Stimulated activated CD8-positive, alpha-beta memory T cell treated with anti-CD3 and anti-CD28 coated beads, Interleukin-2, amount 100 ng/mL, for 48 hours (primary cell): ENCODE data around the gene GPR161.

Experiments
- DNase-seq, 2 donors: peaks; one replicate each; pipeline ENCODE4 v3.0.0-alpha.2; 2020; ENCODE audit warnings: low read depth in 2 of 2

The GPR161 gene

DNA sequence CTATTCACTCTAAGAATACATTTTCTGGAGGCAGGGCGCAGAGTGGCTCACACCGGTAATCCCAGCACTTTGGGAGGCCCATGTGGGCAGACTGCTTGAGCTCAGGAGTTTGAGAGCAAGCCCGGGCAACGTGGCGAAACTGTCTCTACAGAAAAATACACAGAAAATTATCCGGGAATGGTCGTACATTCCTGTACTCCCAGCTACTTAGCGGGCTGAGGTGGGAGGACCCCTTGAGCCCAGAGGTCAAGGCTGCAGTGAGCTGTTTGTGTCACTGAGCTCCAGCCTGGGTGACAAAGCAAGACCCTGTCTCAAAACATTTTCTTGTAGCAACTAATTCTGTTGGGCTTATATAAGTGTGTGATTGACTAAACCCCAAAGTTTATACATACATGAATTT lies 30.5 kb downstream of the GPR161 start:
- DNase-seq, result no peak

DNA sequence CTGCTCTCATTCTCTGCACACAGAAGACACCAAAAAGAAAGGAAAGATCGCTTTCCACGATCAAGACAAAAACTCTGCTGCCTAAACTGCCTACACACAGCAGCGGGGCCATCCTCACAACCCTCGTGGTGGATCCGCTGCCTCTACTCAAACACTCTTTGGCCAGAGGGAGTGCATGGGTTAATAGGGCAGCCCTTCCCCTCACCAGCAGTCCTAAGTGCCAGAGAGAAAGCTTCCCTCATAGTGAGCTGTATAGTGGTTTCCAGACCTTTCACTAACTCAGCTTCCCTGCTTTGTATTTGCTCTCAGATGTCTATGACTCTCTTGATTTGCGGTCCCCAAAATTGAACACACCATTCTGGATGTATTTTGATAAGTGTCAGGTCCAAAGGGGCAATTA lies 30.9 kb downstream of the GPR161 start:
- DNase-seq, result no peak

DNA sequence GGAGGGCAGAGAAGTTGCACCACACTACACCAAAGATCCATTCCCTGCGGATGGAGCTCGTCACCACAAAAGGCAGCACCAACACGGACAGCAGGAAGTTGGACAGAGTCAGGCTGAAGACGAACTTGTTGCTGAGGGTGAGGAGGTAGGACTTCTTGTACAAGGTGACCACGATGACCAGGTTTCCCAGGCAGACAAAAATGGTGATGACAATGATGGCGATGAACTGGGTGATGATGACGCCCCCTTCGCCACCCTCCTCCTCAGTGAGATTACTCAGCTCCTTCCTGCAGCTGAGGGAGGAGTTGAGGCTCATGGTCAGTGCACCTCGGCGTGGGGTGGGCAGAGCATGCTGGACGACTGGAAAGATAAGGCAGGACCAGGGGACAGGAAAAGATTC lies 32.2 kb downstream of the GPR161 start:
- DNase-seq, result no peak

DNA sequence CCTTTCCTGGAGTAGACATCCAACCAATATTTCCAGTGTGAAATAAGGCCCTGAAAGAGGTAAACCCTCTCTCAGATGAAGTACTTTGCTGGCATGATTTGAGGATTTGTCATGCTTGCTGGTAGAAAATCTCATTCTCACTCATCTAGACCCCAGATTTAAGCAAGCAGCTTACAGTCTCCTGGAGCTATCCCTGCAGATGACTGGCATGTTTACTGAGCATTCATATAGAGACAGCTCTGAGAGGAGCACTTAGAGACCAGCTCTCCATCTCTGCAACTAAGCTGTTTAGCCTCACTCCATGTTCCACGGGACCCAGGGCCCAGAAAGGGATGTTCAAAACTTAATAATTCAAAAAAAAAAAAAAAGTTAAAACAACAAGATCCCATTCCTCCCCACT lies 34.2 kb downstream of the GPR161 start:
- no peak for DNase-seq

DNA sequence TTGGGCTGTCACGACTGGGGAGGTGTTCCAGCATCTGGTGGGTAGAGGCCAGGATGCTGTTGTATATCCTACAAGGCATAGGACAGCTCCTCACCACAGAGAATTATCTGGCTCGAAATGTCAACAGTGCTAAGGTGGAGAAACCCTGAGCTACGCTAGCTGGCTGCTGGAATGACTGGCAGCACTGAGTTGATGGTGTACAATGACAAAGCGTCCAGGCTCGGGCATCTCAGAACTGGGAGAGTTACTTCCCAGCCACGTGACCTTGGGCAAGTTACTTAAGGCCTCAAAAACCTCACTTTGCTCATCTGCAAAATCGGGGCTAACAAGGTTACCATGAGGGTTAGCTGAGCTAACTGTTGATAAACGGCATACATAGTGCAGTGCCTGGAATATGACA lies 35.4 kb downstream of the GPR161 start:
- DNase-seq, result no peak

DNA sequence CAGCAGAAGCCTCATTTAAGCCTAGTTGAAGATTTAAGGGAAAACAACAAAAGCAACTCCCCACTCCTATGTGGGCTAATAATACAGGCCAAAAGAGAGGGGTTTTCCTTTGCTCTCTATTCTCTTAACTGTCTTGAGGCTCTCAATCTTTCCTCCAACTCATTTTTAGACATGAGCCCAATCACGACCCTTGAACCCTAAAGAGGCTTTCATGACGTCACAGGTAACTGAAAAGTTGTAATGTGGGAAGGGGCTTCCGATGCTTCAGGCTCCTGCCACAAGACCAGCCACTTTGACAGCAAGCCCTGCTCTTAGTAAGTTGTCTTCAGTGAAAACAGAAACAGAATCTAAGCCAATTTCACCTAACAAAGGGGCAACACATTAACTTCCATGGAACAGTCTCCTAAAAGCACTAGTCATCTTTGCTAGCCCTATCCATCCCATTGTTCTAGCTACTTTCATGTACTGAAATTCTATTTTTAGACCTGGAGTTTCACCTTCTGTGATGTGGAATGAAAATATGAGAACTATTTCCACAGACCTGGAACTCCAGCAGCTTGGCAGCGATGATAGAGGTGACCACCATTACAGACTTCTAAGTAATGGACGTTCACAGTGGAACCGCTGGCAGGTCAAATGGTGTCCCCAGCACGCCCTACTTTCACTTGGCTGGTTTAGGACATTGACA lies 36.3 kb downstream of the GPR161 start:
- no peak for DNase-seq

DNA sequence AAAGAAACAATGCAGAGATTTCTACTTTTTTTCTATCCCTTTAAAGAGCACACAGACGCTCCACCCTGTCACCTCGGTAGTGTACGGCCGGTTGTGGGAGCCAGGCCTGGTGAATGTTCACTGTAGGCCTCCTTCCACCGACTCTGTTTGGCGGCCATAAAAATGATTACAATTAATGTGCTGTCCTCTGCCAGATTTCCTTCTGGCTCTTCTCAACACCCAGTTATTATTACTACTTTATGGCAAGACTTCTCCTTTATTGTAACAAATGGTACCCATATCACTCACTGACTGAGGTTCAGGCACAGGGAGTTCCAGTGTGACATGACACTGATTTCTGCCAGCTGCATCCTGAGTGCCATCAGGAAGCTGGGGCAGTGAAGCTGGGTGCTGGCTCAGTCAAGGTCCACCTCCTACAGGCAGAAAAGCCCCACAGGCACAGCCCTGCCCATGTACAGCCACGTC lies 37.4 kb downstream of the GPR161 start:
- no peak for DNase-seq

DNA sequence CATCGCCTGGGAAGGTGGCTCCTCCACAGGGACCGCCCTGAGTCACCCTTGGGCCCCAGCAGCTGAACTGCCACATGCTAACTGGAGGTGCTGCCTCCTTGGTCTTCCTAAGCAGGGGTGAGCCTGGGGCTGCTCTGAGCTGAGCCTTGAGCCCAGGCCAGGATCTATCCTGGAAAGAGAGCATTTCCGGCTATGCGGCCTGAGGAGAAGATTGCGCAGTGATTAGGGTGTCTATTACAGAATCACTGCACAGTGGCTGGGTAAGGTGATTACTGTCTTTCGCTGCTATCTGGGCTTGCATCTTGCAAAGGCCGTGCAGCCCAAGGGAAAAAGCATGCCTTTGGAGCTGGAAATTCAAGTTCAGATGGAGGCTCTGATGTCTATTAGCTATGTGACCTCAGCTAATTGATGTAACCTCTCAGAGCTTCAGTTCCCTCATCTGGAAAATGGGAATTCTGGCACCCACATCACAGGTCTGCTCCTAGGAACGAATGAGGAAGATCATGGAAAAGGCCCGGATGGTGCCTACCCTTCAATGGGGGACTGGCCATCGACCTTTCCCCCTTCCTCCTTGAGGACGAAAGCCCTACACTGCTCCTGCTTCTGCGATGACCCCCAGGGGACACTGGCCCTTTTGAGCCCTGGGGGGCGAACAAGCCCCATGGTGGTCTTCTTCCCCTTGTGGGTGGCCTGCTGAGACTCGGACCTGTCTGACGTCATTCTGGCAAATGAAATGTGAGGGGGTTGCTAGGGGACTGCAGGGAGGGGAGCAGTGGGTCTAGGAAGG lies 38.0 kb downstream of the GPR161 start:
- DNase-seq, result no peak

DNA sequence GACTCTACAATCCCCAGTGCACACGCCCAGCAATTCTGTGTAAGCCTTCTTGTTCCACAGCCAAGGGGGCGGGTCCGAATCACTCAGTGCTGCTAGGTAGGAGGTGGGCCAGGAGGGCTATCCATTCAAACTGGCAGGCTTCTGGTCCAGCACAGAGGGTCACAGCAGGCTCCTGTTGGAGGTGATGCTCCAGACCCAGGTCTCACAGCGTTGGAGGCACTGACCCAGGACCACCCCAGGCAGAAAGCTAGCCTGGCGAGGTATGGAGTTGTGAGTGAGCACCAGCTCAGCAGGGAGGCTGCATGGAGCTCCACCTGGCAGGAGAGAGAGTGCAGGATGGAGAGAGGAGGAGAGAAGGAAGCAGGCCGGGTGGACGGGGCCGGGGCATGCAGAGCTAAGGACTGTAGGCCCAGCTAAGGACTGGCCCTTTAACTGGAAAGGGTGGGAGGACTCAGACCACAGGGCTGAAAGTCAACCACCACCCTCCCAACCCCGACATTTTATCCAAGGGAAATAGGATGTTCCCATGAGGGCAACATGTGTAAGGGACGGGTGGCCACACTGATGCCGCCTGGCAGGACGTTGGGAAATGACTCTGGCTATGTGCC lies 38.7 kb downstream of the GPR161 start:
- no peak for DNase-seq

DNA sequence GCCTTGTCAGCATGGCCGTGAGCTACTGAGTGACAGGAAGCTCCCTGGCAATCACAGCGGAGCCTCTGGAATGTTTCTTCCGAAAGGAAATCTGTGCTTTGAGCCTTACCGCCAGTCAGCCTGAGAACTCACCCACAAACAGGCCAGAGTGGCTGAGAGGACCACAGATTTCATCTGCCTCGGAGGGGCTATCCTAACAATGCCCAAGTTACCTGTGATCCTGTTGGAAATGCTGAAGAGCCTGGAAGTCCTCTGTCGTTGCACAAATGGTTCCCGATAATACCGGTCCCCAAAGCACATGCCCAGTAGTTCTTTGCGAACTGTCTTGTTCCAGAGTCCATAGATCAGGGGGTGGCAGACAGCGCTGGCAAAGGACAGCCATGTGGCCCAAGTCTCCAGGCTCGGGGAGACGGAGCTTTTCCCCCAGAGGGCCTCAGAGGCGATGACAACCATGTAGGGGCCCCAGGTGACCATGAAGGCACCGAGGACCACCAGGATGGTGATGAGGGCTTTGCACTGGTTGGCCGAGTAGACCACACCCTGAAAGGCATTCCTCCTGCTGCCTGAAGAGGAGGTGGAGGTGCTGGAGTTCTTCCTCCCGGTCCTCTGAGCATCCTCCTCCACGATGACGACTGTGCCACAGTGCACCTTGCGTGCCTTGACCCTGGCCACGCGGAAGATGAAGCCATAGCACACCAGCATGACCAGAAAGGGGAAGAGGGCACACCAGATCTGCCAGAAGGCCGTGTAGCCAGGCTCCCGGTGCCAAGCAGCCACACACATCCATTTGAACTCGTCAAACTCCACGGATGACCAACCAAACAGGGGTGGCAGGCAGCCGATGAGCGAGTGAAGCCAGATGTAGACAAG lies 40.2 kb downstream of the GPR161 start:
- no peak for DNase-seq

DNA sequence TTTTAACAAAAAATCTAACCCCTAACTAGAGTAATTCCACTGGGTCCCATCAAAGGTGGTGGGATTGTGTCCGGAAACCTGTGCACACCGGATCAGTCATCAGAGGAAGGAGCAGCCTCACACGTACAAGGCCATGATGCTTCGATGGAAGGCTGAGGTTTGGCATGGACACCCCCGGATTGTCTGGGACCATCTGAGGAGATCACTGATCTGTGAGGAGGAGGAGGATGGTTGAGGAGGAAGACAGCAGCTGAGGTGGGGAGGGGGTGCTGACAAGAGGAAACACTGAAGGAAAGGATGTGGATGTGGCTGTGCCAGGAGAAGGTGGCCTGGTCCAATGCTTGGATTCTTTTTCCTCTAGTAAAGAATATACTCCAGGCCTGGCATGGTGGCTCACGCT lies 41.3 kb downstream of the GPR161 start:
- no peak for DNase-seq

DNA sequence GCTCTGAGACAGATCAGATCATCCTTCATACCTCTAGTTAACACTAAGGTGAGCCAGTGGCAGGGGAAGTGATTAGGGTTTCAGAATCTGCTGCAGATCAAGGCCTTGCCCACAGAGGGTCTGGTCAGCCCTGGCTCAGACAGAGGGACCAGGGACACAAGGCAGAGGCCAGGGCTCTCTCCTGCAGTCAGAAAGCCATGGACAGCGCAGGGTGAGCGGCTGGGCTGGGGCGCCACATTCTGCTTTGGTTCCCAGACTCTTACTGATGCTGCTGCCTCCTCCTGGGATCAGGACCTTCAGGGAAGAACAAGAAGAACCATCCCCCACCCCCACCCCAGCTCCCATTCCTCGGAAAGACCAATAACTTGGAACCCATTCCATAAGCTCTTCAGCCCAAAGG lies 43.1 kb downstream of the GPR161 start:
- DNase-seq, result no peak

DNA sequence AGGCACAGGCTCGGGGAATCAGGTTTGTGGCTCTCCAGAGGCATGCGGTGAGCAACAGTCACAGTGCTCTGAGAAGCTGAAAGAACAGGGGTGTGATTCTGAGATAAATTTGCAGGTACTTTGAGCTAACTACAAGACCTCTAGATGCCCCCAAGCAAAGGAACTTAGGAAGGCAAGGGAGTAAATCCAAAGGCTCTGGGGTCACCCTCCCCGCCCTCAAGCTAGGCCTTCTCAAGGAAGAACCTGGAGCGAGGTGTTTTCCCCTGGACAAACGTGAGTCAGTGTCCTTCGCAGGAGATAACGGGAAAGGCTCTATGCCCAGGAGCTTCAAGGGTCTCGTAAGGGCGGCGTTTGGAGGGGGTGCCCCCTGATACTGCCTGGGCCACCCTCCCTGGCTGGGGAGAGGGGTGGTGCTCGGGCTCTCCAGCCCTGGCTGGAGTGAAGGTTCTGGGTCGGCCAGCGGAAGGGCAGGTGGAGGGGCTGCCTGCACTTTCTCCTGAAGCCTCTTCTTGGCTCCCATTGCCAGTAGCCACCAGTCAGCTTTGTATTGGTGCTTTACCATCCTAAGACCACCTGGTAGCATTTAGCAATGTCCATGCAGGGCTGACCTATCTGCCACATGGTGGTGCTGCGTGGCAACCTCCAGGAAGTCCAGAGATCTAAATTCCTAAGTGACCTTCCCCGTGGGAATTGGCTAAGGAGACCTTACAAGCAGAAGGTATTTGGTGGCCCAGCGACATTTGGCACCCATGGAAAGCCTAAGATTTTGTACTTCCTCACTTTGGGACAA lies 44.0 kb downstream of the GPR161 start:
- DNase-seq, result no peak

DNA sequence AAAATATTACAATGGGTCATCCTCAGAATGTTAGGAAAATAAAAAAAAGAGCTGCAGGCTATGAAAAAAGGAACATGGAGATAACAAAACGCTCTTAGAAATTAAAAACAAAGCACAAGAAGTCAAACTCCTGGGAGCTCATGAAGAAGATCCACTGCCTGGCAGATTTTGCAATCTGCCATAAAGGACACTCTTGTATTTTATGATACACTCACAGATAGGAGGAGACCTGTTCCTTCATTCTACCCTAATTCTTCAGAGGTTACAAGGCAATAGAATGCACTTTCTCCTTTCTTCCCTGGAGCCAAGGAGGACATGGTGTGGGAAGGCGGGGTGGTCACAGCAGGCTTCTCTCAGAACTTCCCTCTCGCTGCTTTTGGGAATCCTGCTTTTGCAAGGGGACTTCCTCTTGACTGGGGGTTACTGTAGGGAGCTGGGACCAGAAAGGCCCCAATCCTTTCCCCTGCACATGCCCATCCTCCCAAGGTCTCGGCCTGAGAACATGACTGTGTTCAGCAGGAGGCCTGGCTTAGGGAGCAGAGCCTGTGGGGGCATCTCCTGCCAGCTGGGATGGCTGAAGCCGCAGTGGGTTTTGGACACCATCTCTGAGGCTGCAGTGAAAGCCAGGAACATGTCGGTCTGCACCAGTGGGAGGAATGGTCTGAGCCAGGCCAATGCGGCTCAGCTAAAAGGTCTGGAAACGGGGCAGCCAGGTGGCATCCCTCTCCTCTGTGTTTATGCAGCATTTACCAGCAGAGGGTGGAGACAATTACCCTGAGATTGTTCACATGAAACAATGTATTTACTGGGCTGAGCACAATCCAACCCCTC lies 44.8 kb downstream of the GPR161 start:
- DNase-seq, result no peak

DNA sequence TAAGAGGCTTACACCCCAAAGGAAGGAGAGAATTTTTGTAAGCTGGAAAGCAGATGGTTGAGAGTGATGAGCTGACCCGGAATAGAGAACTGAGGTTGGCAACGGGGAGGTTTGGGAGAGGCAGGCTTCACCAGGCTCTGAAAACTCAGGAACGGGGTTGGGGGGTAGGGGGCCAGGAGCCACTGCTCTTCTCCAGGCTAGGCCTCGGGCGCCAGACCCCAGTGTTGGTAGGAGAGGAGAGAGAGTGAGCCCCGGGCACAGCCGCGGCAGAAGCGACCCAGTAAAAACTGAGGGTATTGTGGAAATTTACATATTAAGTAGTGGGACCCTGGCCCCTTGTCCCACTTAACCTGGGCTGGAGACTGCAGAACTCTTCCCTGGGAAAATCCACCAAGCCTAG lies 45.7 kb downstream of the GPR161 start:
- DNase-seq, result no peak

DNA sequence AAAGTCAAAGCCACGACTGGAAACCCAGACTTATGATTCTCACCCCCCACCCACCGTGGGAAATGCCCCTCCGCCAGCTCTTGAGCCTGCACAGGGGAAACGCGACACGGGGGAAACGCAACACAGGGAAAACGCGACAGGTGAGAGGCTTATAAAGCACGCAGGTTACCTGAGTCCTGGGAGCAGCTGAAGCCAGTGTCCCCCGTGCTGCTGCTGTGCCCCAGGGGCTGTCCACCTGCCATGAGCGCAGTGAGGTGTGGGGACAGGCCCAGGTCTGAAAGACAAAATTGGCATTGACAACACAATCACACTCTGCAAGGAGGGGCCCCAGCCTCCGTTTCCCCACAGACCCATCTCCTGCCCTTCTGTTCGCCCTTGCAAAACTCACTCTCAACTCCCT lies 46.3 kb downstream of the GPR161 start:
- DNase-seq, result no peak

DNA sequence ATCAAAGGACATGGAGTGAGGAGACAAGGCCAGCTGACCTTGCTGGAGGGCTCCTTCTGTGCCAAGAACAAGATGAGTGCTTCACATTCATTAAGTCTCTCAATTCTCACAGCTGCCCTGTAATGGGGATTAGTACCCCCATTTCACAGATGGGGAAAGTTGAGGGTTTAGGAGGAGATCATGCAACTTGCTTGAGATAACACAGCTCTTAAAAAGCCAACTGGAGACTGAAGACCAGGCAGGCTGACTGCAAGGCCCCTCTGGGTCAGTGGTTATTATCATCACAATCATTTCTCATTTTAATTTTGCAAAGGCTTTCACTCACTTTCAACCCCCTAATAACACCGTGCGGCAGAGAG lies 46.8 kb downstream of the GPR161 start:
- no peak for DNase-seq

DNA sequence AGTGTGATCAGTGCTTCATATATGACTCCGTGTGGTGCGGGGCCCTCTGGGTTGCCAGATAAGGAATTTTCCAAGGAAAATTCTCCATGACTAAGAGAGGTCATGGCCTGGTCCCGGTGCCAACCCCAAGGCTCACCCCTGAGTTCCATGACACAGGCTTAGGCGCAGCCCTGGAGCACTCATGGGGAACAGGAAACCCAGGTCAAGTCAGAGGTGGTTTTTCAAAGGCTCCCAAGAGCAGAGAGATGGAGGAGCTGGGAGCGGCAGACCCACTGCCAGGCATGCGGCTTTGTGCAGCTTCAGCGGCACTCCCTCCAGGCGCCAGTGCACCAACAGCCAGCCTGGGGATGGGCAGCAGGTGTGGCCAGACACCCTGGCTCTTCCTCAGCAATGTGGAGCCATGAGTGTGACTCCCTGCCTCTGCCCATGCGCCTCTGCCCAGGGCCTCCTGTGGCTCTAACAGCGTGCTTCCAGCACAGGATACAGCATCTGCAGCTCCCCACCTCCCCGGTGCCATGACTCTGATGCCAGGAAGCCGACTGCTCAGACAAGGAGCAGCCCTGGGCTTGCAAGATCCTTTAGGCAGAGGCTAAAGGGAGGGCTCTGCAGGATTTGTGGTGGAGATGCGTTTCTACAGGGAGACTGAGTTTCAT lies 47.3 kb downstream of the GPR161 start:
- no peak for DNase-seq

DNA sequence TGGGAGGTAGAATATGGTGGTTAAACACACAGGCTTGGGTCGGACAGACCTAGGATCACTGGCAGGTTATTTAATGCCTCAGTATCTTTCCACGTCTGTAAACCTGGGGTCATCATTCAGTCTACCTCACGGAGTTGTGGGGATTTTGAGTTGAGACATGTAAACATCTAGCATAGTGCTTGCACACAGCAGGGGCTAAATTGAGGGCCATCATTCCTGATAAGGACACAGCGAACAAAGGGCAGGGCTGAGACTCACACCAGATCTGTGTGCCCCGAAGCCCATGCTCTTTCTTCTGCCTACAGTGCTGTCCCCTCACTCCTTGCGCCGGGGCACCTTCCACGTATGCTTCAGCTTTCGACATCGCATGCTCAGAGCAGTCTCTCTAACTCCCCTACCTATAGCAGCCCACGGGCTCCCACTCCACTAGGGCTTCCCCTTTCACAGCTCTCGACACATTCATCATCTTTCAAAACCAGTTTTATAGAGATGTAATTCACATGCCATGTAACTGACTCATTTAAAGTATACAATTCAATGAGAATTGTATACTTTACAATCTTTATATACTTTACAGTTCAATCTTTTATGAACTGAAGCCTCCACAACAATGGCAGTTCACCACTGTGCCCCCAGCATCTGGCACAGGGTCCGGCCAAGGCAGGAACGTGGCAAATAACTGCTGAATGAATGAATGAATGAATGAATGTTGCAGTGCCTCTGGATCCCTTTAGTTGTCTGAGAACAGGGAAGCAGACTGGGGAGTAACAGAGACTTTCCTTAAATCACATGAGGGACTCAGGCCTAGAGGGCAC lies 48.0 kb downstream of the GPR161 start:
- DNase-seq, result no peak
